Aorta (tissue), 5 donors: ENCODE results near the gene MRPL23. TPM values are rescaled to one million over a fixed set of nuclear protein-coding genes. Genes with fewer than 3 reads are reported as not detected.

Source experiments
- ATAC-seq: fragments of 200-7000 bp; cut with Tn5 transposase; one replicate; pipeline ENCODE4 v1.9.1; 2022; ENCODE audit warnings: moderate library complexity; ENCODE audit not compliant: low FRiP score
- DNase-seq, 2 donors: peaks; one replicate each; pipeline ENCODE4 v3.0.0-alpha.2; 2020
- H3K27ac ChIP-seq, 2 donors: one replicate each; pipeline ENCODE4 v1.5.1; 2013; ENCODE audit warnings: low read length in 2 of 2, mild to moderate bottlenecking in 2 of 2, moderate library complexity in 2 of 2, control low read depth in 1 of 2, inconsistent platforms in 1 of 2, low read depth in 1 of 2
- H3K27me3 ChIP-seq, 2 donors: one replicate each; pipeline ENCODE4 v1.6.1; 2013; ENCODE audit warnings: control low read depth in 1 of 2, low read length in 1 of 2, mild to moderate bottlenecking in 1 of 2, moderate library complexity in 1 of 2; ENCODE audit not compliant: insufficient read depth in 2 of 2, control insufficient read depth in 1 of 2
- H3K36me3 ChIP-seq, 2 donors: one replicate each; pipeline ENCODE4 v1.6.1; 2013; ENCODE audit warnings: control low read depth in 1 of 2, low read length in 1 of 2, mild to moderate bottlenecking in 1 of 2; ENCODE audit not compliant: insufficient read depth in 2 of 2, control insufficient read depth in 1 of 2
- H3K4me1 ChIP-seq, 2 donors: one replicate each; pipeline ENCODE4 v1.6.1; 2013; ENCODE audit warnings: low read length in 2 of 2, control low read depth in 1 of 2, mild to moderate bottlenecking in 1 of 2, moderate library complexity in 1 of 2; ENCODE audit not compliant: insufficient read depth in 2 of 2, control insufficient read depth in 1 of 2
- H3K4me3 ChIP-seq, 2 donors: one replicate each; pipeline ENCODE4 v1.5.1; 2013; ENCODE audit warnings: low read length in 2 of 2, control low read depth in 1 of 2, mild to moderate bottlenecking in 1 of 2
- H3K9me3 ChIP-seq: one replicate; pipeline ENCODE4 v1.6.1; 2013; ENCODE audit warnings: mild to moderate bottlenecking, low read length; ENCODE audit not compliant: control insufficient read depth
- WGBS, 2 donors: extraction: QIAGEN DNeasy Blood & Tissue Kit; methylation state at CpG; one replicate each; pipeline ENCODE4 v1.1.7; 2013; 5-methylcytosine and 5-hydroxymethylcytosine counted together
- intact Hi-C, 2 donors: fragments of 100-400 bp; cut with DNase I; formaldehyde crosslinking; loops; one replicate each; pipeline versions ENCODE4 v1.14.2 to v1.15.0; 2022
- polyA plus RNA-seq, 2 donors: library from polyadenylated mRNA; stranded (reverse); fragments of 200-250 nt; gene quantifications; one replicate each; pipeline ENCODE4 v1.2.3, GENCODE V29; 2013
- total RNA-seq, 2 donors: library from RNA; stranded (reverse); fragmentation: NEBNext Ultra II Directional; extraction: Animal tissue kit (Norgen Biotek cat#: 25700); gene quantifications; one replicate each; pipeline ENCODE4 v1.2.1, GENCODE V29; 2021
- donor health status: healthy with polysubstance abuse.
- donor health status: Bipolar disorder and iron deficiency.
- donor health status: DM: no; HTN: no; CAD: no.
- donor health status: DM: no; HTN: no; CAD: no.
- donor health status: DM: yes; HTN: yes; CAD: no.

MRPL23 gene
- total and polyA plus RNA-seq, 4 donors = 23.4 to 143 (median 63.1) TPM

DNA sequence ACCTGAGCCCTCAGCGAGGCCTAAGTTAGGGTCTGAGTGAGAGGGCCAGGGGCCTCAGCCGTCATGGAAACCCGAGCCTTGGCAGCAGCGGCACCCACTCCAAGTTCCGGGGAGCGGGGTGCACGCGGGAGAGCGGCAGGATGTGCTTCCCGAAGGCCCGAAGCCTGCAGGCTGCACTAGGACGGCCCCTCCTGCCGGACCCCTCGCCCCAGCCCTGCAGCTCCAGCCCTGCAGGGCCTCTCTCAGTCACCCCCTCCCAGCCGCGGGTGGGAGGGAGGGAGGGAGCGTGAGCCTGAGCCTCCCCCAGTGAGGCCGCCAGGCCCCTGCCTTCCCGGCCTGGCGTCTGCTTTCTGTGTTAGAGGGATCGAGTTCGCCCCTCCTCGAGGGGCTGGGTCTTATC lies 22.6 kb downstream of the MRPL23 start:
- WGBS, 2 donors = no CpG with 5 or more reads among the region's 23 CpGs
- Histone ChIP-seq H3K9me3 (no peaks in the 10 kb centered on the region), H3K36me3 (no peaks in the 10 kb centered on the region), H3K27me3 (no peaks in the 10 kb centered on the region), H3K4me1 (no peaks in the 10 kb centered on the region), H3K4me3 (no peak overlapping the region), H3K27ac (no peak overlapping the region)
- ATAC-seq = no peak
- intact Hi-C loops = no loop called here
- no peak for DNase-seq

DNA sequence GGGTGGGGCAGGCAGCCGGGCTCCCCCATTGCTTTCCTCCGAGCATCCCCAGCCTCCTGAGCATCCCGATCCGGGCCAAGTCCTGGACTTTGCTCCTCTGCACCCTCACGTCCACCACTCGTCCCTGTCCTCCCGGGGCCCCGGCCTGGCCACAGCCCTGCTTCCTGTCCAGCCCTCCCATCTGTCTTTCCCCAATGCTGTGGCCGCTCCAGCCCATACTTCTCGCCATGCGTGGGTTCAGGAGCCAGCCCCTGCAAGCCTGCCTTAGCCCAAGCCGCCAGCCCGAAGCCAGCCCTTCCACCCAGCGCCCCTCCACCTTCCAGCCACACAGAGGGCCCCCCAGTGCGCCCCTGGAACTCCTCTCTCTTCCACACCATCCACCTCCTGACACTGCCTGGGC lies 23.8 kb downstream of the MRPL23 start:
- intact Hi-C loops = no loop called here
- no peaks in the 10 kb centered on the region for H3K4me1 ChIP-seq
- peak in 1 of 2 donors; percentile 20 for DNase-seq
- no peak overlapping the region for H3K4me3 ChIP-seq
- ATAC-seq = no peak
- no peaks in the 10 kb centered on the region for H3K27me3 ChIP-seq
- no peaks in the 10 kb centered on the region for H3K36me3 ChIP-seq
- WGBS, 2 donors = 85 to 100% methylated on average over 1 to 12 of the region's 15 CpGs
- H3K9me3 ChIP-seq = no peaks in the 10 kb centered on the region
- H3K27ac ChIP-seq = no peak overlapping the region

- no peak overlapping the region for H3K4me3 ChIP-seq
- no peak overlapping the region for H3K27ac ChIP-seq
- H3K9me3 ChIP-seq = no peaks in the 10 kb centered on the region
- intact Hi-C loops = no loop called here
- DNase-seq = no peak
- H3K36me3 ChIP-seq = no peaks in the 10 kb centered on the region
- no peaks in the 10 kb centered on the region for H3K4me1 ChIP-seq
- ATAC-seq = no peak
- no CpG with 5 or more reads among the region's 13 CpGs for WGBS, 2 donors
- no peaks in the 10 kb centered on the region for H3K27me3 ChIP-seq
Measured at GRCh38 chr11:1975185-1975584, 28.1 kb downstream of the MRPL23 start.

- no peak overlapping the region for H3K4me3 ChIP-seq
- H3K9me3 ChIP-seq = no peaks in the 10 kb centered on the region
- intact Hi-C loops = no loop called here
- H3K4me1 ChIP-seq = no peaks in the 10 kb centered on the region
- H3K27me3 ChIP-seq = no peaks in the 10 kb centered on the region
- WGBS, 2 donors = 86% methylated on average over 10 of the region's 26 CpGs; no CpG with 5 or more reads in 1 of the 2 donors
- no peak for ATAC-seq
- DNase-seq = peak in 1 of 2 donors; percentile 2
- no peaks in the 10 kb centered on the region for H3K36me3 ChIP-seq
- no peak overlapping the region for H3K27ac ChIP-seq
Measured at GRCh38 chr11:1978720-1979473, 31.8 kb downstream of the MRPL23 start.

- Histone ChIP-seq H3K36me3 (no peaks in the 10 kb centered on the region), H3K27me3 (no peaks in the 10 kb centered on the region), H3K4me3 (no peak overlapping the region), H3K4me1 (no peaks in the 10 kb centered on the region), H3K9me3 (no peaks in the 10 kb centered on the region), H3K27ac (no peak overlapping the region)
- no peak for DNase-seq
- intact Hi-C loops = no loop called here
- 81% methylated on average over 3 of the region's 11 CpGs; no CpG with 5 or more reads in 1 of the 2 donors for WGBS, 2 donors
- no peak for ATAC-seq
Measured at GRCh38 chr11:1979607-1980006, 32.5 kb downstream of the MRPL23 start.

GRCh38 chr11:1982873-1983600 lies 35.9 kb downstream of the MRPL23 start:
- H3K27me3 ChIP-seq = no peaks in the 10 kb centered on the region
- intact Hi-C loops = no loop called here
- no peak overlapping the region for H3K27ac ChIP-seq
- no peak for DNase-seq
- H3K4me1 ChIP-seq = no peaks in the 10 kb centered on the region
- H3K9me3 ChIP-seq = no peaks in the 10 kb centered on the region
- no peaks in the 10 kb centered on the region for H3K36me3 ChIP-seq
- ATAC-seq = no peak
- no CpG with 5 or more reads among the region's 26 CpGs for WGBS, 2 donors
- no peak overlapping the region for H3K4me3 ChIP-seq

GRCh38 chr11:1983601-1983961 lies 36.4 kb downstream of the MRPL23 start:
- Histone ChIP-seq H3K36me3 (no peaks in the 10 kb centered on the region), H3K4me1 (no peaks in the 10 kb centered on the region), H3K9me3 (no peaks in the 10 kb centered on the region), H3K27me3 (no peaks in the 10 kb centered on the region), H3K27ac (no peak overlapping the region), H3K4me3 (no peak overlapping the region)
- ATAC-seq = no peak
- peak in 1 of 2 donors; percentile 12 for DNase-seq
- intact Hi-C loops = no loop called here
- WGBS, 2 donors = 87 to 91% methylated on average over 4 to 12 of the region's 12 CpGs

DNA sequence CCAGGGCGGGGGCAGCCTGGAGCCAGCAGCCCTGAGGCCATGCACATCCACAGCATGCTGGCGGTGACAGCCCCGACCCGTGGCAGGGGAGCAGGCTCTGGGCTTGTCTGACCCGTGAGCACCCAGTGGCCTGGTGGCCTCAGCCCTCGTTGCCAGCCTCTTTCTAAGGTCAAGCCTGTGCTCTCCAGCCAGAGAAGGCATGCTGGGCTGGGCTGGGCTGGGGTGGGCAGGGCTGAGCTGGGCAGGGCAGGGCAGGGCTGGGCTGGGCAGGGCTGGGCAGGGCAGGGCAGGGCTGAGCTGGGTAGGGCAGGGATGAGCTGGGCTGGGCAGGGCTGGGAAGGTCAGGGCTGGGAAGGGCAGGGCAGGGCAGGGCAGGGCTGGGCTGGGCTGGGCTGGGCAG lies 39.9 kb downstream of the MRPL23 start:
- Histone ChIP-seq H3K4me3 (no peak overlapping the region), H3K36me3 (no peaks in the 10 kb centered on the region), H3K27me3 (no peaks in the 10 kb centered on the region), H3K9me3 (no peaks in the 10 kb centered on the region), H3K4me1 (no peaks in the 10 kb centered on the region), H3K27ac (no peak overlapping the region)
- WGBS, 2 donors = no CpG with 5 or more reads among the region's 6 CpGs
- no peak for DNase-seq
- intact Hi-C loops = no loop called here
- ATAC-seq = no peak

DNA sequence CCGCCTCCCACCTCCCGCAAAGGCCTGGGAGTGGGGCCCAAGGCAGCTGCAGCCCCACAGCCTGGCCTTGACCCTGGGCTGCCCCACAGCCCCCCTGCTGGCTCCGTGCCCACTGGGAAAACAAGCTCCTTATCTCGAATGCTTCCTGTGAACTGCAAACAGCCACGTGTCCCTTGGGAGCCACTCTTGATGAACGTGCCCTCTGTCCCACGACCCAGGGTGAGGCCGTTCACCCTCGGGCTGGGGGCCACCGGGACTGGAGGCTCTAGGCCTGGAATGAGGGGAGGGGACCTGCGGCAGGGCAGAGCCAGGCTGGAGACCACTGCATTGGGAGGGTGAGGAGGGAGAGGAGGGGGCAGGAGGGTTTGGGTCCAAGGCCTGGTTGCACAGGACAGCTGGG lies 41.0 kb downstream of the MRPL23 start:
- intact Hi-C loops = no loop called here
- Histone ChIP-seq H3K9me3 (no peaks in the 10 kb centered on the region), H3K27me3 (no peaks in the 10 kb centered on the region), H3K4me3 (no peak overlapping the region), H3K27ac (no peak overlapping the region), H3K36me3 (no peaks in the 10 kb centered on the region), H3K4me1 (no peaks in the 10 kb centered on the region)
- no CpG with 5 or more reads among the region's 11 CpGs for WGBS, 2 donors
- ATAC-seq (no peak), DNase-seq (no peak)
